NOMO-1 treated with dmso at 0.1 percent for 144 hours (cell line): ENCODE data around the gene TRAPPC3L.

ENCODE experiments used
- DNase-seq: peaks from one replicate; lab custom pipeline; 2025; ENCODE audit not compliant: unreplicated experiment; lab: John Stamatoyannopoulos, UW

TRAPPC3L gene

DNA sequence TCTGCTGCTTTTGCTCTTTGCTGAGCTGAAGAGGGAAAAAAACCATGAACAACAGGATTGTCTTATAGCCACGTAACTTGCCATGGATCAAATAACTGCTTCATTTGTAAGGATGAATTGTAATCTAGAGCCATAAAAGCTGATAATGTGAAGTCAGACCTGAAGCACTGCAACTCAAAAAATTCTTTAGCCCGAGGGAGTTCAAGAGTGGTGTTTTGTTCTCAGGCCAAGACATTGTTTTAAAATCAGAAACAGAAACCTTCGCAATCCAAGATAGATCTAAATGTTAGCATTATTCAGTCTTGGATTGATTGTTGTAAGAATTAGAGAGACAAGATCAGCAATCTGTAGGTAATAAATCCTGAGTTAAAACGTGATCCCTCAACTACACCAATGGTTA is at the start of gene TRAPPC3L:
Gene TRAPPC3L, minus strand, starts transcription at position 34 of the 400 bp plus-strand sequence. CDS start 170 bp downstream, outside the sequence.
- no peak for DNase-seq

DNA sequence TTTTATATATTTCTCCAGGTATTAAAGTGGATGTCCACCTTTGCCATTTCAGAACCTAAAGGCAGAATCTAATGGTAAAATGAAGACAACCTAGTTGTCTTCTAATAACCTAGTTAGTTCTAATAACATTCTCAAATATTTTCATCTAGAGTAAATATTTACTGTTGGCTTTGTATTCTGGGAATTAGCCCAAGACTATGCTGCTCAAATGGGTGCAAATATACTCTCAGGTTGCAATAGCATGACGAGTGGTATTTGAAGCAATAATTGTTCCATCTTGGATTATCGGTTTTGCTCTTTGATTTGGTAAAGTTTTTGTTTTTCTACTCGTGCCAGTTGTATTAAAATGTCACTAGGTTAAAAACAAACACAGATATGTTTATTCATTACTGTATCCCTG is 49.8 kb upstream of the TRAPPC3L start:
- DNase-seq: no peak

GRCh38 chr6:116586738-116587137 is 41.3 kb upstream of the TRAPPC3L start:
- DNase-seq: no peak

- no peak for DNase-seq
Observed at GRCh38 chr6:116586276-116586675, 40.8 kb upstream of the TRAPPC3L start.

GRCh38 chr6:116580198-116580597 is 34.7 kb upstream of the TRAPPC3L start:
- DNase-seq: no peak

- no peak for DNase-seq
Observed at GRCh38 chr6:116579143-116579542, 33.7 kb upstream of the TRAPPC3L start.

DNA sequence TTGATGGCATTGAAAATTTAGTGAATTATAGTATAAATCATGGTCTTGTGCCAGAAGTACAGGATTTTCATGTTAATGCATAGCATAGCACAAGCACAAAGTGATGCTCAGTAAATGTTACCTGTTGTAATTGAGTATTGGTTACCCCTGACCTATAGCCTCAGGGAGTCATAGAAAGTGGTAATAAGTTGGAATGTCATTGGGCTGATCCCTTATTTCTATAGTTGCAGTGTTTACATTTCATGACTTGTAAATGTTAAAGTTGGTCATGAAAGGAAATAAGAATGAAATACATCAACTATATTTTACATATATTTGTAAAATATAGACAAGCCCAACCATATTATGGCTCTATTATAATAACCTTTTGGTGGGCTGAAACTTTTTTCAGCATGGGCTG is 32.9 kb upstream of the TRAPPC3L start:
- no peak for DNase-seq

DNA sequence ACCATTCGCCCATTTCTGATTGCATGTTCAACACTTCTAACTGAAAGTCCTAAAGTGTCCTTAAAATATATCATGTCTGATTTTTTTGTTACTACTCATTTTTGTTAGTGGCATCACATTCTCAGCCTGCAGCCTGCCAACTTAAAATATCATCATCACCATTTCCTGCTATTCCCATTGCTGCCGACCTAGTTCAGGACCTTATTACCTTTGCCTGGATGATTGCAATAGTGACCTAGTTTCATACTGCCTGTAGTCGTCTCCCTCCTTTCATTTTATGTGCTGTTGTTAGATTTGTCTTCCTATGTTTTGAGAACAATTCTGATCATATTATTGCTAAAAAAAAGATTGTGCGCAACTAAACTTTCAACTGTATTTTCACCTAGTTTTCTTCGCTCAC is 32.0 kb upstream of the TRAPPC3L start:
- no peak for DNase-seq

GRCh38 chr6:116575227-116575626 is 29.7 kb upstream of the TRAPPC3L start:
- no peak for DNase-seq

DNA sequence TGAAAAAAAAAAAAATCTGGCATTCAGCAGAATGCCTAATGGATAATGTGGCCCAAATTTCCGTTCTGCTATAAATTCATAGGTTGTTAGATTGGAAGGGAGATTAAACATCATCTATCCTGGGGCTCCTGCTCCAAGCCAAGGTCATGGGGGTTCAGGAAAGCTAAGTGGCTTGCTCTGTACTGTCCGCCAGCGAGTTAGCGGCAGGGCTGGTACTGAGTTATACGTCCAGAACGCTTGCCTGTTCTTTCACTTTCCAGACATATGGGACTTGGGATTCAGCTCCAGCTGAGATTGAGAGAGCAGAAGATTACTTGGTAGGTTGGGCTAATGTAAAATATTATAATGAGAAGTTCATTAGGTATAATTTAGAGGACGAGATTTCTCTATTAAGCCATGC is 26.7 kb upstream of the TRAPPC3L start:
- DNase-seq: no peak

- DNase-seq: no peak
Observed at GRCh38 chr6:116571683-116572000, 26.2 kb upstream of the TRAPPC3L start.

DNA sequence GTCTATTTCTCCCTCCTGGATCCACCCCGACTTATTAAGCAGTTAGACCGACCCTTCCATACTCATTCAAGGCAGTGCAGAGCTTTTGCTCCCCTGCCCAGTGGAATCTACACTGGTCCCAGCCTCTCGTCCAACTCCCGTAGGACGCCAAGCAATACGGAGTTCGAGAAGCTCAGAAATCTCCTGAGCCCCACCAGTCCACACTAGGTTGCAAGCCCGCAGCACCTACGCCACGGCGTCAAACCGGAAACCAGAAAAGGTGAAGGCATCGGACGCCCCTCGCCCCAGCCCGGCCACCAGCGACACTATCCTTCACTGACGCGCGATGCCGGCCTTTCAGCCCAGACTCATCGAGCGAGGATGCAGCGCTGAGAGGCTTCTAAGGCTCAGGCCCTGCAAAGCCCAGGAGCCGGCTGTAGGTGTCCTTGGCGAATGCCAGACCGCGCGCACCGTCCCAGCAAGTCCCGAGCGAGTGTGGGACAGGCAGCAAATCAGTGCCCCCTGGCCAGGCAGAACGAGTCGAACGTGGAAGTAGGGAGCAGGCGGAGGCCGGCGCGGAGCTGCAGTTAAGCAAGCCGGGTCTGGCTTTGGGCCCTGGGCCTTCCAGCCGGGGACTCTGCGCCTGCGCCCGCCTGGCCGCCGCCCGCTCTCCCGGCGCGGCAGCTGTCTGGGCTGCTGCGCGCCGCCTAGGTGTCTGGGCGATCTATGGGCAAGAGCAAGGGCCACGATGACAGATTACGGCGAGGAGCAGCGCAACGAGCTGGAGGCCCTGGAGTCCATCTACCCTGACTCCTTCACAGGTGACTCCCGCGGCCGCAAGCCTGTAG is 25.6 kb upstream of the TRAPPC3L start, which contains the start of gene RWDD1:
Gene RWDD1, plus strand, starts transcription at position 649 of the 827 bp plus-strand sequence. Its CDS starts 79 bp downstream, at position 728.
- DNase-seq: peak; percentile 99

GRCh38 chr6:116568821-116569755 is 23.6 kb upstream of the TRAPPC3L start:
- DNase-seq: no peak

DNA sequence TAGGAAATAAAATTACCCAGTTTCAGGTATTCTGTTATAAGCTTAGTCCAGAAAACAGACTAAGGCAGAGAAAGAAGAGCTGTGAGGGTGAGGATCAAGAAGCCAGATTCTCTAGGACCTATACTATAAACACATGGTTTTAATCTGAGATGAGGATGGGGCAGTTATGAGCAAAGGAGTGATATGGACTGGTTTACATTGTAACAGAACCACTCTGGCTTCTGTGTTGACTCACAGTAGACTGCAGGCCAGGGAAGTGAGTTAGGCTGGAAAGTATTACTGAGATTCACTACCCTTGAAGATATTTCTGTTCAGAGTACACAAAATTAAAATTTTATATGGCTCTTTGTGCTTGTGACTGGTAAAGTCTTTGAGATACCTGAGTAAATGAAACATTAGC is 22.6 kb upstream of the TRAPPC3L start:
- DNase-seq: no peak

GRCh38 chr6:116564921-116565872 is 19.7 kb upstream of the TRAPPC3L start:
- DNase-seq: no peak

DNA sequence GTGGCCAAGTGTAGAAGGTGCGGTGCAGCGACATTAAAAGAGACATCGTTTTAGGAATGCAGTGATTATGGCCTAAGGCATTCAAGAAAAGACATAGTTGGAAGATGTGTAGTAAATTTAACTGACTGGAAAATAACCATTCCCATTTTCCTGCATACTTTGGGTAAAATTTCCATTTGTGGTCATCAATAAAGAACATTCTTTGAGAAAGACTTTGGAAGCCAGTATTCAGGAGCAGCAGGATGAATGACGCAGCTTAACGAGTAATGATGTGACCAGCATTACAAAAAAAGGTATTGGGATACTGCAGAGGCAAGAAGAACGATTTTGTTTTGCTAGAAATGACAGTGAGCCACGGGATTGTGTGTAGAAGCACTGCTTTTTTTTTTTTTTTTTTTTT is 18.8 kb upstream of the TRAPPC3L start:
- DNase-seq: no peak

DNA sequence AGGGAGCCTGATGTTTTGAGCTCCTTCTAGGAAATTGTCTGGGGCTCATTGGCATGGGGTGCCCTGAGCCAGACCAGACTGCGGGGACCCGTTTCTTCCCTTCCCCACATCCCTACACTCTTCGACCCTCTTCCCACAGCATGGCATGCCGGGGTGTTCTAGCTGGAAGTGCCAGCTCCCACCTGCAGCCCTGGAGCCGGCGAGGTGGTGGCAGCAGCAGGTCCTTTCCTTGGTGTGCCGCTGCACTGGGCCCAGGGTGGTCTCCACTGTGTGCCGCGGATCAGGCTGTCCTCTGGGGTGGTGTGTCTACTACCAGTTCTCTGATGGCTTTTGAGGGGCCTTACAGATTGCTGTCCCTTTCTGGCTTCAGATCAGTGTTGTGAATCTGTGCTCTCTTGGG is 18.3 kb upstream of the TRAPPC3L start:
- DNase-seq: no peak

DNA sequence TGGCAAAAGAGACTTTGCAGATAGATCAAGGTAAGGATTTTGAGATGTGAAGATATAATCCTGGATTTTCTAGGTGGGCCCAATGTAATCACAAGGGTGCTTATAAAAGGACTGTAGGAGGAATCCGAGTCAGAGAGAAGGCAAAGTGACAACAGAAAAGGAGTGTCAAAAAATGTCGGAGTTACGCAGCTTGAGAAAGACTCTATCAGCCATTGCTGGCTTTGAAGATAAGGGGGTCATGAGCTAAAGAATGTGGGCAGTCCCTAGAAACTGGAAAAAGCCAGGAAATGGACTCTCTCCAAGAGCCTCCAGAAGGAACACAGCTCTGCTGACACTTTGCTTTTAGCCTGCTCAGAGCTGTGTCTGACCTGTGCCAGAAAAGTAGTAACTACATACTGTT is 17.1 kb upstream of the TRAPPC3L start:
- DNase-seq: no peak

GRCh38 chr6:116562019-116562403 is 16.5 kb upstream of the TRAPPC3L start:
- DNase-seq: no peak

GRCh38 chr6:116561377-116562018 is 16.0 kb upstream of the TRAPPC3L start:
- DNase-seq: peak; percentile 13
